Spleen (tissue), 11 donors: ENCODE measurements around the gene THSD4. TPM values are rescaled to one million over a fixed set of nuclear protein-coding genes. Genes with fewer than 3 reads are reported as not detected.
A peak's percentile ranks its signal among the peaks of the same experiment; 100 is the strongest.

Experiments
- DNase-seq: peaks from one replicate; pipeline ENCODE4 v3.0.0-alpha.2; 2020
- H3K27ac ChIP-seq, 8 donors: fragments of 200-600 bp; sonication (generic) in 7 of 8; 1 replicate in 4 of 8; 2 replicates in 4 of 8; pipeline versions ENCODE4 v1.5.0 to v1.8.0; 2016 to 2021; ENCODE audit warnings: inconsistent platforms in 4 of 8, mild to moderate bottlenecking in 4 of 8, moderate library complexity in 1 of 8
- H3K27me3 ChIP-seq, 7 donors: fragments of 200-600 bp; sonication (generic) in 6 of 7; replicated peaks in 1 of 7; 1 replicate in 4 of 7; 2 replicates in 3 of 7; pipeline versions ENCODE4 v1.5.0 to v1.8.0; 2016 to 2021; ENCODE audit warnings: inconsistent platforms in 3 of 7, mild to moderate bottlenecking in 1 of 7
- H3K36me3 ChIP-seq, 6 donors: fragments of 200-600 bp; sonication (generic) in 5 of 6; 1 replicate in 4 of 6; 2 replicates in 2 of 6; pipeline versions ENCODE4 v1.5.0 to v1.8.0; 2016 to 2021; ENCODE audit warnings: inconsistent platforms in 2 of 6
- H3K4me1 ChIP-seq, 6 donors: fragments of 200-600 bp; sonication (generic) in 5 of 6; 1 replicate in 3 of 6; 2 replicates in 3 of 6; pipeline versions ENCODE4 v1.5.0 to v1.8.0; 2016 to 2021; ENCODE audit warnings: inconsistent platforms in 3 of 6
- H3K4me3 ChIP-seq, 8 donors: fragments of 200-600 bp; sonication (generic) in 7 of 8; 1 replicate in 4 of 8; 2 replicates in 4 of 8; pipeline versions ENCODE4 v1.5.0 to v1.8.0; 2016 to 2021; ENCODE audit warnings: inconsistent platforms in 4 of 8, mild to moderate bottlenecking in 4 of 8, moderate library complexity in 2 of 8
- H3K9me3 ChIP-seq, 8 donors: fragments of 200-600 bp; sonication (generic) in 7 of 8; 1 replicate in 4 of 8; 2 replicates in 4 of 8; pipeline versions ENCODE4 v1.5.0 to v1.8.0; 2016 to 2021; ENCODE audit warnings: inconsistent platforms in 4 of 8
- POLR2A ChIP-seq, 3 donors: fragments of 450-650 bp; IDR thresholded peaks; one replicate each; pipeline ENCODE4 v1.5.1; 2017; ENCODE audit warnings: antibody characterized with exemption in 3 of 3, mild to moderate bottlenecking in 1 of 3
- POLR2AphosphoS5 ChIP-seq, 3 donors: sonication (generic); formaldehyde crosslinking; IDR thresholded peaks; one replicate each; pipeline ENCODE4 v1.5.1; 2017; ENCODE audit warnings: antibody characterized with exemption in 3 of 3
- WGBS, 5 donors: extraction: QIAGEN DNeasy Blood & Tissue Kit in 3 of 5; methylation state at CpG; one replicate each; pipeline versions ENCODE4 v1.1.5 to v1.1.7; 2013 to 2018; 5-methylcytosine and 5-hydroxymethylcytosine counted together
- intact Hi-C: fragments of 100-400 bp; cut with DNase I; formaldehyde crosslinking; loops from one replicate; pipeline ENCODE4 v1.15.0; 2023; ENCODE audit warnings: low total_unique reads
- polyA plus RNA-seq, 3 donors: library from polyadenylated mRNA; stranded (reverse); fragments of 200-250 nt; gene quantifications; one replicate each; pipeline ENCODE4 v1.2.1, GENCODE V29; 2013
- total RNA-seq, 7 donors: library from RNA; depleted of rRNA in 3 of 7; stranded (reverse); fragments of >200 nt in 3 of 7; fragmentation: NEBNext Ultra II Directional in 4 of 7; extraction: Animal tissue kit (Norgen Biotek cat#: 25700) in 4 of 7; gene quantifications; one replicate each; pipeline versions ENCODE4 v1.1.0 to v1.2.1, GENCODE V29; 2016 to 2021
- TF ChIP-seq, protein P1 (sequence below), 11 experiments: fragments of 200-600 bp in 7 of 11; fragments of 450-650 bp in 4 of 11; sonication (generic) in 4 of 11; IDR thresholded peaks in 8 of 11; conservative IDR thresholded peaks in 3 of 11; 1 replicate in 7 of 11; 2 replicates in 4 of 11; pipeline versions ENCODE4 v1.4.0 to v1.8.0; 2016 to 2021; ENCODE audit warnings: antibody characterized with exemption in 11 of 11, inconsistent platforms in 4 of 11, mild to moderate bottlenecking in 1 of 11
- donor health status: healthy with polysubstance abuse.
- donor health status: DM: no; HTN: no; CAD: no; lungs with moderate emphysema.
- donor health status: DM: no; HTN: no; CAD: no.
- donor health status: Bipolar disorder and iron deficiency.
- donor health status: healthy.
- donor health status: DM: no; HTN: no; CAD: no.
- donor health status: DM: yes; HTN: yes; CAD: no.

Gene THSD4
- total and polyA plus RNA-seq, 10 donors = 0.29 to 11.3 (median 3.4) TPM

- no peak for DNase-seq
- no peak for TF ChIP-seq POLR2A (IDR thresholded peaks at IDR 0.05)
- no peak for TF ChIP-seq POLR2AphosphoS5 (IDR thresholded peaks at IDR 0.05)
- TF ChIP-seq, protein P1, sequence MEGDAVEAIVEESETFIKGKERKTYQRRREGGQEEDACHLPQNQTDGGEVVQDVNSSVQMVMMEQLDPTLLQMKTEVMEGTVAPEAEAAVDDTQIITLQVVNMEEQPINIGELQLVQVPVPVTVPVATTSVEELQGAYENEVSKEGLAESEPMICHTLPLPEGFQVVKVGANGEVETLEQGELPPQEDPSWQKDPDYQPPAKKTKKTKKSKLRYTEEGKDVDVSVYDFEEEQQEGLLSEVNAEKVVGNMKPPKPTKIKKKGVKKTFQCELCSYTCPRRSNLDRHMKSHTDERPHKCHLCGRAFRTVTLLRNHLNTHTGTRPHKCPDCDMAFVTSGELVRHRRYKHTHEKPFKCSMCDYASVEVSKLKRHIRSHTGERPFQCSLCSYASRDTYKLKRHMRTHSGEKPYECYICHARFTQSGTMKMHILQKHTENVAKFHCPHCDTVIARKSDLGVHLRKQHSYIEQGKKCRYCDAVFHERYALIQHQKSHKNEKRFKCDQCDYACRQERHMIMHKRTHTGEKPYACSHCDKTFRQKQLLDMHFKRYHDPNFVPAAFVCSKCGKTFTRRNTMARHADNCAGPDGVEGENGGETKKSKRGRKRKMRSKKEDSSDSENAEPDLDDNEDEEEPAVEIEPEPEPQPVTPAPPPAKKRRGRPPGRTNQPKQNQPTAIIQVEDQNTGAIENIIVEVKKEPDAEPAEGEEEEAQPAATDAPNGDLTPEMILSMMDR (IDR thresholded peaks at IDR 0.05 in 8 of 11, conservative IDR thresholded peaks at IDR 0.05 in 3 of 11) = no peak
- no peak overlapping the region for H3K4me3 ChIP-seq
- peaks cover 0 to 40% (median 15%) of the 10 kb centered on the region in 6 donors for H3K4me1 ChIP-seq
- H3K9me3 ChIP-seq = peaks cover 0 to under 1% (median 0%) of the 10 kb centered on the region in 8 donors
- H3K27ac ChIP-seq = no peak overlapping the region
- WGBS, 5 donors = 76 to 94% (median 89%) methylated on average over 3 of the region's 3 CpGs
- H3K36me3 ChIP-seq = no peaks in the 10 kb centered on the region
- H3K27me3 ChIP-seq = no peaks in the 10 kb centered on the region
- intact Hi-C loops = no loop called here
These were observed 594.6 kb downstream of the THSD4 start for GRCh38 chr15:71709808-71710418.

DNA sequence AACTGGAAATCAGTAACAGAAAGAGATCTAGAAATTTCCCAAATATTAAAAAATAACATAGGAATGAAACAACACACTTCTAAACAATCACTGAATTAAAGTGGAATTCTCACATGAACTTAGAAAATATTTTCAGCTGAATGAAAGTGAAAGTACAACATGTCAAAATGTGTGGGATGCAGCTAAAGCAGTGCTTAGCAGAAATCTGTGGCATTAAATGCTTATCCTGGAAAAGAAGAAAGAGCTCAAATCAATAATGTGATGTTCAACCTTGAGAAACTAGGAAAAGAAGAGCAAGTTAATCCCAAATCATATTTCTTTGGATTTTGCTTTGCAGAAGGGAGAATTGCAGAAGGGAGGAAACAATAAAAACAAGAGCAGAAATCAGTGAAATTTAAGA is 596.9 kb downstream of the THSD4 start:
- intact Hi-C loops = no loop called here
- TF ChIP-seq, protein P1 (IDR thresholded peaks at IDR 0.05 in 8 of 11, conservative IDR thresholded peaks at IDR 0.05 in 3 of 11) = no peak
- TF ChIP-seq POLR2AphosphoS5 (IDR thresholded peaks at IDR 0.05) = no peak
- no peak for TF ChIP-seq POLR2A (IDR thresholded peaks at IDR 0.05)
- no peaks in the 10 kb centered on the region for H3K36me3 ChIP-seq
- no peak for DNase-seq
- peaks cover 0 to 4% (median 0%) of the 10 kb centered on the region in 8 donors for H3K9me3 ChIP-seq
- no peaks in the 10 kb centered on the region for H3K27me3 ChIP-seq
- peak overlapping the region in 6 of 8 donors; percentile 6 to 49 (median 28) for H3K27ac ChIP-seq
- H3K4me3 ChIP-seq = no peak overlapping the region
- peaks cover 0 to 28% (median 14%) of the 10 kb centered on the region in 6 donors for H3K4me1 ChIP-seq

GRCh38 chr15:71713191-71713809 is 598.0 kb downstream of the THSD4 start:
- WGBS, 5 donors = 75 to 91% (median 86%) methylated on average over 5 of the region's 5 CpGs
- intact Hi-C loops = no loop called here

DNA sequence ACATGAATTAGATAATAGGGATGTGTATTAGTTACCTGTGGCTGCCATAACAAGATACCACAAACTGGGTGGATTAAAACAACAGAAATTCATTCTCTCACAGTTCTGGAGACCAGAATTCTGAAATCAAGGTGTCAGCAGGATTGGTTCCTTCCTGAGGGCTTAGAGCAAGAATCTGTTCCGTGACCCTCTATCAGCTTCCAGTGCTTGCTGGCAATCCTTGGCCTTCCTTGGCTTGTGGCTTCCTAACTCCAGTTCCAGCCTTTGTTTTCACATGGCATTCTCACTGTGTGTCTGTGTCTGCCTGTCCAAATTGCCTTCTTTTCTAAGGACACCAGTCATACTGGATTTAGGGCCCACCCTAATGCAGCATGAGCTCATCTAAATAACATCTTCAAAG is 600.6 kb downstream of the THSD4 start:
- Histone ChIP-seq H3K27ac (peak overlapping the region in 7 of 8 donors; percentile 23 to 80 (median 69)), H3K4me3 (no peak overlapping the region), H3K36me3 (no peaks in the 10 kb centered on the region), H3K9me3 (peaks cover 0 to 4% (median 0%) of the 10 kb centered on the region in 8 donors), H3K27me3 (no peaks in the 10 kb centered on the region), H3K4me1 (peaks cover 0 to 15% (median 8%) of the 10 kb centered on the region in 6 donors)
- TF ChIP-seq POLR2AphosphoS5 (IDR thresholded peaks at IDR 0.05) (peak in 1 of 3 donors; percentile 88), POLR2A (IDR thresholded peaks at IDR 0.05) (no peak)
- DNase-seq = no peak
- WGBS, 5 donors = 71 to 92% (median 79%) methylated on average over 1 of the region's 1 CpG
- intact Hi-C loops = no loop called here

More at GRCh38 chr15:71713191-71713809, 598.0 kb downstream of the THSD4 start:
- TF ChIP-seq, protein P1 (IDR thresholded peaks at IDR 0.05 in 8 of 11, conservative IDR thresholded peaks at IDR 0.05 in 3 of 11) = no peak
- TF ChIP-seq POLR2A (IDR thresholded peaks at IDR 0.05) = no peak
- no peak for TF ChIP-seq POLR2AphosphoS5 (IDR thresholded peaks at IDR 0.05)
- H3K27ac ChIP-seq = peak overlapping the region in 6 of 8 donors; percentile 6 to 53 (median 35)
- H3K9me3 ChIP-seq = peaks cover 0 to 4% (median 0%) of the 10 kb centered on the region in 8 donors
- H3K27me3 ChIP-seq = no peaks in the 10 kb centered on the region
- peaks cover 0 to 17% (median 8%) of the 10 kb centered on the region in 6 donors for H3K4me1 ChIP-seq
- H3K36me3 ChIP-seq = no peaks in the 10 kb centered on the region
- H3K4me3 ChIP-seq = no peak overlapping the region
- no peak for DNase-seq
